Loucy (cell line): ENCODE data around the gene NELL2.

ENCODE experiments used
- CTCF ChIP-seq: fragments of 200-600 bp; sonication (generic); conservative IDR thresholded peaks from 2 replicates; pipeline ENCODE4 v1.5.1; 2014; ENCODE audit warnings: mild to moderate bottlenecking, antibody characterized with exemption, low read length
- EZH2phosphoT487 ChIP-seq: fragments of 200-600 bp; IDR thresholded peaks from 2 replicates; pipeline ENCODE4 v1.6.1; 2018; ENCODE audit warnings: antibody characterized with exemption, mild to moderate bottlenecking, moderate library complexity, borderline replicate concordance

GRCh38 chr12:44697511-44697910 is 178.6 kb downstream of the NELL2 start:
- TF ChIP-seq CTCF (no peak), EZH2phosphoT487 (no peak)
